Measurements from ENCODE around the gene AKAP7. TPM values are rescaled to one million over a fixed set of nuclear protein-coding genes. Genes with fewer than 3 reads are reported as not detected.

Gene AKAP7
- polyA plus RNA-seq, 1 donor (not counting 4 experiments of a cell fraction or from before 2014, with no cell fraction given), result 1.7 TPM

GRCh38 chr6:131244942-131245341 is 109.7 kb downstream of the AKAP7 start:
- Histone ChIP-seq H2AFZ (ENCODE audit: control insufficient read depth, low read length) (no peak overlapping the region), H3K9me3 (ENCODE audit: control insufficient read depth, low read depth, low read length) (no peaks in the 10 kb centered on the region), H3K4me3 (ENCODE audit: control insufficient read depth in 2 of 3, extremely low read depth in 1 of 3, insufficient read depth in 2 of 3, low read depth in 1 of 3, low read length in 3 of 3) (no peak overlapping the region), H3K79me2 (ENCODE audit: control insufficient read depth, insufficient read depth, low read length) (no peaks in the 10 kb centered on the region), H3K9ac (ENCODE audit: control insufficient read depth, extremely low read depth, insufficient read depth, low read length) (no peak overlapping the region), H3K4me1 (ENCODE audit: control insufficient read depth, extremely low read depth, insufficient read depth, low read length) (peaks cover 5% of the 10 kb centered on the region), H3K9me1 (ENCODE audit: control insufficient read depth, extremely low read depth, insufficient read depth, low read length) (no peaks in the 10 kb centered on the region), H4K20me1 (ENCODE audit: control insufficient read depth, extremely low read depth, insufficient read depth, low read length) (no peaks in the 10 kb centered on the region), H3K4me2 (ENCODE audit: control insufficient read depth, extremely low read depth, insufficient read depth, low read depth, low read length) (no peak overlapping the region), H3K36me3 (ENCODE audit: control insufficient read depth in 2 of 2, extremely low read depth in 1 of 2, insufficient read depth in 2 of 2, low read length in 2 of 2) (no peaks in the 10 kb centered on the region), H3K27ac (ENCODE audit: control insufficient read depth, insufficient read depth, low read length) (no peak overlapping the region), H3K27me3 (ENCODE audit: control insufficient read depth, extremely low read depth, insufficient read depth, low read length) (no peaks in the 10 kb centered on the region)
- TF ChIP-seq CTCF (optimal IDR thresholded peaks at IDR 0.05 in 1 of 3, IDR thresholded peaks at IDR 0.05 in 1 of 3, conservative IDR thresholded peaks at IDR 0.05 in 1 of 3; ENCODE audit: extremely low read depth in 1 of 3, insufficient read depth in 2 of 3, low read length in 3 of 3) (no peak), EZH2 (IDR thresholded peaks at IDR 0.05; ENCODE audit: low read length) (no peak)
- no peak for FAIRE-seq
- no peak for DNase-seq (ENCODE audit: low read depth, low spot score)
- dilution Hi-C loops (cut with MboI; ENCODE audit: extremely low pct_ligation_motif_present, low sequenced_read_pairs), result no loop called here

GRCh38 chr6:131250122-131250521 is 114.9 kb downstream of the AKAP7 start:
- H3K27ac ChIP-seq (ENCODE audit: control insufficient read depth, insufficient read depth, low read length), result no peak overlapping the region
- H3K9me1 ChIP-seq (ENCODE audit: control insufficient read depth, extremely low read depth, insufficient read depth, low read length), result no peaks in the 10 kb centered on the region
- H2AFZ ChIP-seq (ENCODE audit: control insufficient read depth, low read length), result peak overlapping the region; percentile 79
- H3K27me3 ChIP-seq (ENCODE audit: control insufficient read depth, extremely low read depth, insufficient read depth, low read length), result no peaks in the 10 kb centered on the region
- H3K9me3 ChIP-seq (ENCODE audit: control insufficient read depth, low read depth, low read length), result no peaks in the 10 kb centered on the region
- H3K4me1 ChIP-seq (ENCODE audit: control insufficient read depth, extremely low read depth, insufficient read depth, low read length), result peaks cover 4% of the 10 kb centered on the region
- H3K4me2 ChIP-seq (ENCODE audit: control insufficient read depth, extremely low read depth, insufficient read depth, low read depth, low read length), result peak overlapping the region; percentile 74
- H3K79me2 ChIP-seq (ENCODE audit: control insufficient read depth, insufficient read depth, low read length), result no peaks in the 10 kb centered on the region
- TF ChIP-seq EZH2 (IDR thresholded peaks at IDR 0.05; ENCODE audit: low read length) (no peak), CTCF (optimal IDR thresholded peaks at IDR 0.05 in 1 of 3, IDR thresholded peaks at IDR 0.05 in 1 of 3, conservative IDR thresholded peaks at IDR 0.05 in 1 of 3; ENCODE audit: extremely low read depth in 1 of 3, insufficient read depth in 2 of 3, low read length in 3 of 3) (no peak)
- dilution Hi-C loops (cut with MboI; ENCODE audit: extremely low pct_ligation_motif_present, low sequenced_read_pairs), result no loop called here
- peak; percentile 69 for FAIRE-seq
- DNase-seq (ENCODE audit: low read depth, low spot score), result no peak
- H3K9ac ChIP-seq (ENCODE audit: control insufficient read depth, extremely low read depth, insufficient read depth, low read length), result no peak overlapping the region
- peak overlapping the region in 2 of 3 experiments; percentile 22 to 29 for H3K4me3 ChIP-seq (ENCODE audit: control insufficient read depth in 2 of 3, extremely low read depth in 1 of 3, insufficient read depth in 2 of 3, low read depth in 1 of 3, low read length in 3 of 3)
- no peaks in the 10 kb centered on the region for H3K36me3 ChIP-seq (ENCODE audit: control insufficient read depth in 2 of 2, extremely low read depth in 1 of 2, insufficient read depth in 2 of 2, low read length in 2 of 2)
- H4K20me1 ChIP-seq (ENCODE audit: control insufficient read depth, extremely low read depth, insufficient read depth, low read length), result no peaks in the 10 kb centered on the region
